ENCODE results near the gene L1CAM. TPM values are rescaled to one million over a fixed set of nuclear protein-coding genes. Genes with fewer than 3 reads are reported as not detected.
"Not testable (repeated sequence)": the region's sequence is repeated elsewhere in the genome, so short reads cannot be mapped to it uniquely, and the experiment has no call there.

The L1CAM gene
- total RNA-seq, 2 experiments from 2014 or later, result 1.9 to 2.1 TPM

- H3K4me3 Mint-ChIP-seq; H3K27me3 Mint-ChIP-seq; DNase-seq; H3K36me3 Mint-ChIP-seq (ENCODE audit: low read depth); H3K27ac Mint-ChIP-seq; POLR2A ChIA-PET; H3K9me3 Mint-ChIP-seq: not testable (repeated sequence)
- H3K4me1 Mint-ChIP-seq, result peaks cover 46% of the 10 kb centered on the region
- CTCF ChIA-PET, result interaction anchor here (0.8 kb wide), 1 partner anchor 24 kb away, joined by 3 read pairs; the partner anchor contains the start of genes IDH3G and SSR4
Observed at GRCh38 chrX:153818064-153818463, 67.9 kb downstream of the L1CAM start.

GRCh38 chrX:153816831-153817690 is 68.9 kb downstream of the L1CAM start:
- no peaks in the 10 kb centered on the region for H3K9me3 Mint-ChIP-seq
- ChIA-PET POLR2A (no interaction called here), CTCF (interaction anchor here (0.8 to 1.4 kb wide), 4 partner anchors 13 to 36 kb away, joined by 3 to 5 read pairs (median 4); partner anchors contain the start of genes IDH3G and SSR4)
- H3K36me3 Mint-ChIP-seq (ENCODE audit: low read depth), result no peaks in the 10 kb centered on the region
- H3K4me1 Mint-ChIP-seq, result peaks cover 39% of the 10 kb centered on the region
- H3K27me3 Mint-ChIP-seq, result peaks cover 12% of the 10 kb centered on the region
- H3K4me3 Mint-ChIP-seq, result peak overlapping the region; percentile 22
- H3K27ac Mint-ChIP-seq, result no peak overlapping the region
- peak; percentile 52 for DNase-seq

GRCh38 chrX:153814591-153815315 is 71.2 kb downstream of the L1CAM start:
- H3K36me3 Mint-ChIP-seq (ENCODE audit: low read depth), result no peaks in the 10 kb centered on the region

GRCh38 chrX:153813161-153813560 is 72.8 kb downstream of the L1CAM start:
- H3K27me3 Mint-ChIP-seq, result peaks cover 12% of the 10 kb centered on the region
- no peak overlapping the region for H3K4me3 Mint-ChIP-seq
- CTCF ChIA-PET, result no interaction called here
- POLR2A ChIA-PET, result no interaction called here
- no peak overlapping the region for H3K27ac Mint-ChIP-seq
- H3K4me1 Mint-ChIP-seq, result peaks cover 19% of the 10 kb centered on the region
- no peak for DNase-seq
- no peaks in the 10 kb centered on the region for H3K9me3 Mint-ChIP-seq
- no peaks in the 10 kb centered on the region for H3K36me3 Mint-ChIP-seq (ENCODE audit: low read depth)

More at GRCh38 chrX:153814591-153815315, 71.2 kb downstream of the L1CAM start:
- no peak overlapping the region for H3K4me3 Mint-ChIP-seq
- H3K27me3 Mint-ChIP-seq, result peaks cover 12% of the 10 kb centered on the region
- no peaks in the 10 kb centered on the region for H3K9me3 Mint-ChIP-seq
- ChIA-PET POLR2A (no interaction called here), CTCF (interaction anchor here (1.0 kb wide), 1 partner anchor 107 kb away, joined by 3 read pairs; no protein-coding TSS in a partner anchor)
- H3K27ac Mint-ChIP-seq, result peak overlapping the region; percentile 44
- H3K4me1 Mint-ChIP-seq, result peaks cover 22% of the 10 kb centered on the region
- no peak for DNase-seq

- Mint-ChIP-seq H3K4me3 (no peak overlapping the region), H3K27ac (no peak overlapping the region), H3K9me3 (no peaks in the 10 kb centered on the region), H3K4me1 (peaks cover 16% of the 10 kb centered on the region), H3K36me3 (ENCODE audit: low read depth) (no peaks in the 10 kb centered on the region), H3K27me3 (peaks cover 12% of the 10 kb centered on the region)
- POLR2A ChIA-PET, result no interaction called here
- CTCF ChIA-PET, result no interaction called here
- no peak for DNase-seq
Observed at GRCh38 chrX:153812220-153812619, 73.8 kb downstream of the L1CAM start.

Other genes starting within 250 kb of the L1CAM start
- gene DUSP9, start 239.0 kb downstream of the L1CAM start, total RNA-seq, result not detected
- gene PNCK, start 212.4 kb downstream of the L1CAM start, total RNA-seq, result not detected
- gene SLC6A8, start 198.2 kb downstream of the L1CAM start, total RNA-seq, result under 1 TPM; 0.65 to 0.69 TPM
- 100 to 1,000 TPM; 142 to 148 TPM for gene BCAP31, start 161.8 kb downstream of the L1CAM start, total RNA-seq
- 10 to 100 TPM; 15.4 to 16.0 TPM for gene ABCD1, start 161.3 kb downstream of the L1CAM start, total RNA-seq
- gene PLXNB3, start 121.9 kb downstream of the L1CAM start, total RNA-seq, result under 1 TPM; 0.23 to 0.35 TPM
- not detected for gene SRPK3, start 105.1 kb downstream of the L1CAM start, total RNA-seq
- gene IDH3G, start 91.8 kb downstream of the L1CAM start, total RNA-seq, result 10 to 100 TPM; 60.1 to 64.8 TPM
- gene SSR4, start 91.5 kb downstream of the L1CAM start, total RNA-seq, result 100 to 1,000 TPM; 193 to 203 TPM
- under 1 TPM; 0.32 to 0.60 TPM for gene PDZD4, start 55.6 kb downstream of the L1CAM start, total RNA-seq
- not detected for gene AVPR2, start 18.5 kb upstream of the L1CAM start, total RNA-seq
- gene ARHGAP4, start 40.1 kb upstream of the L1CAM start, total RNA-seq, result 100 to 1,000 TPM; 303 to 334 TPM
- 10 to 100 TPM; 72.9 to 83.2 TPM for gene NAA10, start 48.9 kb upstream of the L1CAM start, total RNA-seq
- 10 to 100 TPM; 14.2 to 16.5 TPM for gene RENBP, start 58.5 kb upstream of the L1CAM start, total RNA-seq
- 100 to 1,000 TPM; 116 to 121 TPM for gene HCFC1, start 85.6 kb upstream of the L1CAM start, total RNA-seq
- gene TMEM187, start 86.6 kb upstream of the L1CAM start, total RNA-seq, result 1 to 10 TPM; 7.9 to 8.5 TPM
- 100 to 1,000 TPM; 107 to 112 TPM for gene IRAK1, start 133.7 kb upstream of the L1CAM start, total RNA-seq
- gene MECP2, start 211.5 kb upstream of the L1CAM start, total RNA-seq, result 10 to 100 TPM; 64.2 to 72.4 TPM